Measurements from ENCODE around the gene NR0B2. TPM values are rescaled to one million over a fixed set of nuclear protein-coding genes. Genes with fewer than 3 reads are reported as not detected.

Gene NR0B2
- polyA plus RNA-seq, 1 donor from 2014 or later = not detected

GRCh38 chr1:26921126-26921539 lies 7.4 kb upstream of the NR0B2 start:
- peak overlapping the region; percentile 25 for H2AFZ ChIP-seq (ENCODE audit: low read depth, low read length)
- H3K79me2 ChIP-seq (replicated peaks; ENCODE audit: insufficient read depth, low read length) = peaks cover 16% of the 10 kb centered on the region
- no peak overlapping the region for H3K9ac ChIP-seq (ENCODE audit: low read length)
- no peaks in the 10 kb centered on the region for H3K9me3 ChIP-seq (ENCODE audit: low read length)
- no peaks in the 10 kb centered on the region for H3K36me3 ChIP-seq (ENCODE audit: insufficient read depth, low read length)
- H3K9me2 ChIP-seq (ENCODE audit: insufficient read depth, low read length) = no peaks in the 10 kb centered on the region
- H3F3A ChIP-seq (ENCODE audit: insufficient read depth, low read length, poor library complexity, severe bottlenecking) = no peaks in the 10 kb centered on the region
- H3K27ac ChIP-seq (ENCODE audit: low read length) = peak overlapping the region; percentile 35
- peak overlapping the region; percentile 7 for H3K4me2 ChIP-seq (ENCODE audit: low read length)
- TF ChIP-seq CTCF (IDR thresholded peaks at IDR 0.05; ENCODE audit: poor library complexity, severe bottlenecking) (no peak), REST (IDR thresholded peaks at IDR 0.05; ENCODE audit: borderline replicate concordance) (peak; percentile 8)
- H4K20me1 ChIP-seq (ENCODE audit: insufficient read depth) = no peaks in the 10 kb centered on the region
- no peaks in the 10 kb centered on the region for H3K27me3 ChIP-seq (ENCODE audit: insufficient read depth, low read depth, low read length)
- H3K4me3 ChIP-seq (ENCODE audit: low read length) = peak overlapping the region; percentile 80

DNA sequence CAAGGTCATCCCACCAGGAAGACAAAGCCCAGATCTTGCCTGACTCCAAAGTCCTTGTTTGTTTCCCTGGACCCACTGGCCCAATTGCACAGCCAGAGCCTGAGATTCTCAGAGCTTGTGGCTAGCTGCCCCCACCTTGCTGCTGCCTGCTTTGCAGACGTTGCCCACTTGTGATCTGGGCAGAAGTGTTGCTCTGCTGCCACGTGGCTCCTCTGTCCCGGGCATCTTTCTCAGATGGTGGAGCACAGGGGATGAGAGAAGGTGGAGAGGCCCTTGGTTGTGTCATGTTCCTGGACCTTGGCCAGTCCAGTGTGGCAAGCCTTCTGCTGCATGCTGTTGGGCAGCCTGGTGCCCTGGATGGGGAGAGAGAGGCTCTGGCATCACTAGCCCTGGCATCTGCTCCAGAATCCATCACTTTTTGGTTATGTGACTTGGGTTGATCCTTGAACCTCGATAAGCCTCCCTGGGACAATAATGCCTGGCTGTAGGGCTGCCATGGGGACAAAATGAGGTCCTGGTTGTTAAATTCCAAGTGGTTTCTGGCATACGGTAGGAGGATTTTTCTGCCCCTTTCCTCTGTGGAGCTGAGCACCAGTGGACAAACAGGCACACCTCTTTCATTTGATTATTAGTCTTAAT lies 1.5 kb upstream of the NR0B2 start:
- no peaks in the 10 kb centered on the region for H3K9me2 ChIP-seq (ENCODE audit: insufficient read depth, low read length)
- H3F3A ChIP-seq (ENCODE audit: insufficient read depth, low read length, poor library complexity, severe bottlenecking) = no peaks in the 10 kb centered on the region

More for the DNA sequence above, 1.5 kb upstream of the NR0B2 start:
- Histone ChIP-seq H3K36me3 (ENCODE audit: insufficient read depth, low read length) (no peaks in the 10 kb centered on the region), H3K4me2 (ENCODE audit: low read length) (no peak overlapping the region), H4K20me1 (ENCODE audit: insufficient read depth) (no peaks in the 10 kb centered on the region), H3K9me3 (ENCODE audit: low read length) (no peaks in the 10 kb centered on the region), H3K9ac (ENCODE audit: low read length) (no peak overlapping the region), H3K79me2 (replicated peaks; ENCODE audit: insufficient read depth, low read length) (no peaks in the 10 kb centered on the region), H3K27ac (ENCODE audit: low read length) (no peak overlapping the region), H3K27me3 (ENCODE audit: insufficient read depth, low read depth, low read length) (no peaks in the 10 kb centered on the region), H2AFZ (ENCODE audit: low read depth, low read length) (no peak overlapping the region), H3K4me3 (ENCODE audit: low read length) (no peak overlapping the region)
- TF ChIP-seq EP300 (conservative IDR thresholded peaks at IDR 0.05; ENCODE audit: poor library complexity, severe bottlenecking) (no peak), SMC3 (conservative IDR thresholded peaks at IDR 0.05; ENCODE audit: poor library complexity) (no peak), REST (IDR thresholded peaks at IDR 0.05; ENCODE audit: borderline replicate concordance) (no peak)
